ENCODE measurements around the gene DDX10.
"Not testable (repeated sequence)": the region's sequence is repeated elsewhere in the genome, so short reads cannot be mapped to it uniquely, and the experiment has no call there.

Gene DDX10

DNA sequence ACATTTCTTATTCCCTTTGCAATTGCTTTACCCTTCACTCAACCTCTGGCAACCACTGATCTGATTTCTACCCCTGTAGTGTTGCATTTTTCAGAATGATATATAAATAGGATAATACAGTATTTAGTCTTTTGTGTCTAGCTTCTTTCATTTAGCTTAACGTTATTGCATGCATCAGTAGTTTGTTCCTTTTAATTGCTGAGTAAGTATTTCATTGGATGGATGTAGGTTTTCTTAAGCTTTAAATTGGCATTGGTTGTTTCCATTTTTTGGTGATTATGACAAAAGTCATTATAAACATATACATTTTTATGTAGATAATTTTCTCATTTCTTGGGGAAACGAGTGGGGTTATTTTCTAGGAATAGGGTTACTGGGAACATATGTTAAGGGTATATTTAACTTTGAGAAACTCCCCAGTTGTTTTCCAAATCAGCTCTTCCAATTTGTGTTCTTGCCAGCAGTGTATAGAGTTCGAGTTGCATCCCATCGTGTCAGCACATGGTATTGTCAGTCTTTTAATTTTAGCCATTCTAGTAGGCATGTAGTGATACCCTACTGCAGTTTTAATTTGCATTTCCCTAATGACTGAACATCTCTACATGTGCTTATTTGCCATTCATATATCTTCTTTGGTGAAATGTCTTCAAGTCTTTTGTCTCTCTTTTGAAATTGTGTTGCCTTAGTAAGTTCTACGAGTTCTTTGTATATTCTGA, 60.3 kb downstream of the DDX10 start:
- no peak for DNase-seq

DNA sequence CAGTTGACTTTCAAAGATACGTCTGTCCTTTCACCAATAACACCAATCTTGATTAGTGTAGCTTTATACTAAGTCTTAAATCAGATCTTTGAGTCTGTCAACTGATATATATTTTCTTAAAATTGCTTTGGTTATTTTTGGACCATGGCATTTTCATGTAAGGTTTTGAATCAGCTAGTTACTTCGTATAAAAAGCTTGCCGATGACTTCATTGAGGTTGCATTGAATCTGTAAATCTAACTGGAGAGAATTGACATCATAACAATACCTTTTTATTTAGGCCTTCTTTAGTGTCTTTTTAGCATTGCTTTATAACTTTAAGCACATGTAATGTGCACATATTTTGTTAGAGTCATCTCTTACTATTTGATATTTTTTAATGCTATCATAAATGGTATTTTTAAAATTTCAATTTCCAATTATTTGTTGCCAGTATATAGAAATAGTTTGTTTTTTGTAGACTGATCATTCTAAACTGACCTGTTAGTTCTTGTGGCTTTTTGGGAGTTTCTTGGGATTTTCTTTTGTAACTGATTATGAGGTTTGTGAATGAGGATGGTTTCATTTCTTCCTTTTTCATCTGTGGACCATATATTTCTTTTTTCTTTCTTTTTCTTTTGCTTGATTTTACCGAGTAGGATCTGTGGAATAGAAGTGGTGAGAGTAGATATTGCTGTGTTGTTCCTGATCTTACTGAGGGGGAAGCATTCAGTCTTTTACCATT, 61.4 kb downstream of the DDX10 start:
- DNase-seq, result no peak

DNA sequence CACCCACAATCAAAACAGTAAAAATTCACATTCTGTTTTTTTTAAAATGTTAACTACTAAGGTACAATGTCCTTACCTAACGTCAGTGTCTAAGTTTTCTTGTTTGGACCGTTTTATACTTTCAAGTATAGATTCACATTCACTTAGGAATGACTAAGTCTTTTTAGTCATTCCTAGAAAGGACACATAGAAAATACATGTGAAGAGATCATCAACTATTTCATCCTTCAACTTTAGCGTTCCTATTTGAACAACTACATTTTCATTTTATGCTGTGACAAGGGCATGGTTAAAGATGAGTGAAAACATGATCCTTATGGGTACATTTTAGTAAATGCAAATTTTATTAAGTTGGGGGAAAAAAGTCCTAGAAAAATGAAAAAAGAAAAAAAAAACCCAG, 62.8 kb downstream of the DDX10 start:
- DNase-seq, result no peak

DNA sequence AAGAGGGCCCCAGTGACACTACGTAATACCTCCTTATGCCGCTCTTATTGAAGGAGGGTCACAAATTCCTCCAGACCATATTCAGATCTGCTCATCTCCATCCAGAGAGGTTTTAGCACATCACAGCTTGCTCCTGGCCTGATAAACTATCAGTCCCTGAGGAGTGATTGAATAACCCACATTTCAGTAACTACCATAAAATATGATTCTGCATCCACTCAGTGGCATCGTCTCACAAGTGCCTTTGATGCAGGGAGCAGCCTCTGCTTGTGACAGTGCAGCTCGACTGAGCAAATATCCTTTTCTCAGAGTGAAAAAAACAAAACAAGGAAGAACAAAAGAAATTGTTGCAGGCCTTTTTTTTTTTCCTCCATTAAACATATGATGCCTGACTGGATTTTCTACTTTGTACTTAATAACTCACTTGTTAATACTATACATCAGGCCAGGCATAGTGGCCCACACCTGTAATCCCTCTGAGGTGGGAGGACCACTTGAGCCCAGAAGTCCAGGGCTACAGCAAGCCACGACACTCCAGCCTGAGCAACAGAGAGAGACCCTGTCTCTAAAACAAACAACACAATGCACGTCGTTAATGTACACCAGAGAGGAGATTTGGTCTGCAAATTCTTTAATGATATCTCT, 64.5 kb downstream of the DDX10 start:
- DNase-seq, result peak; percentile 21

DNA sequence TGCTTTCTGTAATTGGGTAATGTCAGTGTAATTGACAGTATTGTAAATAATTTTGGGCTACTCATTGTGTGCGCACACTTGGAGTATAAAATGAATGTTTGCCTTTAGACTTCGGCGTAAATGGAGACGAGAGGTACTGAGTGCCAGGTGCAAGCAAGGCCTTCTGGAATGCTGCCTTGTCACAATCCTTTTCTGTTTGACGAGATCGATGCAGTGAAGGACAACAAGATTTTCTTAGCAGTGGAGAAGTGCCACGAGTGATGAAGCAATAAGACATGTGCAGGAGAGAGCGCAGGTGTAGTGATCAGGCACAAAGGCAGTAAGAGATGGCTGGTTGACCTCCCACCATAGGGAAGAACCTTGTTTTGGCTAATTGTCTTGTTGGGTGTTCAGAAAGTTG, 67.5 kb downstream of the DDX10 start:
- DNase-seq, result no peak

DNA sequence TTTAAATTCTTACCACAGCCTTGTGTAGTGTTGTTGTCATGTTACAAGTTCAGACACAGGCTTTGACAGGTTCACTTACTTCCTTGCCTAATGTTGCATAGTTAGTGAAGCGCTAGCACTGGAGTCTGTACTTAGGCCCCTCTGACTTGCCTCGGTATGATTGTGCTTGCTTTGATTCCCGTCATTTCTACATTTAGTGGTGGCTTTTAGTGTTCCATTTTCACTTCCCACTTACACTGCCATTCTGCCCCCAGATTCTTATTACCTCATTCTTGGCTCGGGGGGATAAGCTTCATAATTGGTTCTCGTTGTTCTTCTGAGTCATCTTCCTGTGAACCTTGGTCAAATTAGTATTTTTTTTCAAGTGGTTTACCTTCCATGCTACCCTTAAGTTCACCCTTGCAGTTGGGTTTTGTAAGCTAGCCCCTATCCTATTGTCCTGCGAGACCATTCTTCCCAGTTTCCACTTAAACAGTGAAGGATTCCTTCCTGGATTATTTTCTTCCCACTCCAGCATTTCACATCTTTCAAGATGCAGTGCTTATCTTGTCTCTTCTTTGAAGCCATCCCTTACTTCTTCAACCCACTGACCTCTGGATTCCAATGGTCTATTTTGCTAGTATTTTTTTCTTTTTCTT, 68.7 kb downstream of the DDX10 start:
- DNase-seq, result no peak

DNA sequence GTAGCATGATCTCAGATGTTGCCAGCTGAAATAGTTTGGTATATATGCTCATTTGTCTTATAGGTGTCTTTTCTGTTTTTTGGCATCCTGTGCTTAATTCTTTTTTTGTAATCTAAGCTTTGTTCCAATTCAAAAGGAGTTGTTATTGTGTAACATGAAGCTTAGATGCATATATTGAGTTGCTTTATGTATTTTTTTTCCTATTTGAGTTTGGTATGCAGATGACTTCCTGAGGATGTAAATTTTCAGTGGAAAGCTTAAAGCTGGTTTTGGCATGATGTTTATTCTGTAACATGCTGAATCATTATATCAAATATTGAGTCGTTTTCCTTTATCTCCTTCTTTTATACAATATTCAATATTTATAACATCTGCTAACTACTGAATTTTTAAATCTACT, 69.4 kb downstream of the DDX10 start:
- DNase-seq, result no peak

DNA sequence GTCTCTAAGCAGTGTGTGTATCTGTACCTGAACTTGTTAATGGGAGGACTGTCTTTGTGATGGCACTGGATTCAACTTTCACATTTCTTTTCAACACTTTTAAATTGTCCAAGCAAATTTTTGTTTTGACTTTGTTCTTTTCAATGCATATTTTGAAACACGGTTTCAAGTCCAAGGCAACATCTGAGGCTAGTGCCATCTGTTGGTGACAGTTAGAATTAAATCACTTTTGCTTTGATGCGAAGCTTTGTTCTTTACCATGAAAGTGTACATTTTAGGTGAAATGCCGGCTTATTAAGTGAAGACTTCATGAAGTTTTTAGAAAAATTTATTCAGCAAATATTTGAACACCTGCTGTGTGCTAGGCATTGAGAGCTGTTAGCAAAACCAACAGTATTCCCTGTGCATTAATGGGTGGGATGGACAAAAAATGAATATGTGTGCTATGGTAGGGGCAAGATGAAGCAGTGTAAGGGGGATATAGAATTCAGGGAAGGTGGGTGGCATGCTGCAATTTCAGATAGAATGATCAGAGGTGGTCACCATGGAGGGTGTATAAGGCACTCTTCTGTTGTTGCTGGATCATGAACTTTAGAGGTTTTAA, 70.2 kb downstream of the DDX10 start:
- no peak for DNase-seq

DNA sequence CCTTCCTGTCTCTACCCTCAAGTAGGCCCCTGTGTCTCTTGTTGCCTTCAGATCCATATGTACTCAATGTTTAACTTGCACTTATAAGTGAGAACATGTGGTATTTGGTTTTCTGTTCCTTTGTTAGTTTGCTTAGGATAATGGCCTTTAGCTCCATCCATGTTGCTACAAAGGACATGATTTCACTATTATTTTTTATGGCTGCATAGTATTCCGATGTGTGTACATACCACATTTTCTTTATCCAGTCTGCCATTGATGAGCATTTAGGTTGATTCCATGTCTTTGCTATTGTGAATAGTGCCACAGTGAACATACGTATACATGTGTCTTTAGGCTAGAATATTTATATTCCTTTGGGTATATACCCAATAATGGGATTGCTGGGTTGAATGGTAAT, 75.3 kb downstream of the DDX10 start:
- not testable (repeated sequence) for DNase-seq

DNA sequence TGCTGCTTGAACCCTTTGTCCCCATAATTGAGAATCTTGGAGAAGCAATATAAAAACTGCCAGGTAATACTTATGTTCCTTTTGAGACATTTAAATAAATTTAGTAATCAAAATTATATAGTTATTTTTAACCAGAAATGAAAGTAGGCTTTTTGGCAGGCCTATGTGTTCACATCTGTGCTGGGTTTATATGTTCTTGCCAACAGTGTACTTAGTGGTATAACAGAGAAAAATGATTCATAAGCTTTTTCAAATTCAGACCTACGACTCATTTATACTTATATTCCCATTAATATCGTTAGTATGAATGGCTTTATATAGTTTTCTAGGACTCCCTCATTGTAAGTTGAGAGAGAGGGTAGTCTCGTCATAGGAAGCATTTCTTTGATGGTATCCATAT, 79.0 kb downstream of the DDX10 start:
- no peak for DNase-seq

DNA sequence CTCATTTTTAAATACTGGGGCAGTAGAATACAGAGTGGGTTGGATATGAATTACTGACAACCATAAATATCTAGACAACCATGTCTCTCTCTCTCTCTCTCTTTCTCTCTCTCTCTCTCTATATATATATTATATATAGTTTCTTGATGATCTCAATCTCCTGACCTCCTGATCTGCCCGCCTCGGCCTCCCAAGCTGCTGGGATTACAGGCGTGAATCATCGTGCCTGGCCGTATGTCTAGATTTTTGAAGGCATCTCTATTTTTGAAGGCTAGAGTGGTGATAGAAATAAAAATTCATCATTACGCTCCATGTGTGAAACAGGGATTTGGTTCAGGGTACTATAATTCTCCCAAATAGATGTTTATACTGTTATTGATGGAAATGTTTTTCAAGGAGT, 84.1 kb downstream of the DDX10 start:
- no peak for DNase-seq

DNA sequence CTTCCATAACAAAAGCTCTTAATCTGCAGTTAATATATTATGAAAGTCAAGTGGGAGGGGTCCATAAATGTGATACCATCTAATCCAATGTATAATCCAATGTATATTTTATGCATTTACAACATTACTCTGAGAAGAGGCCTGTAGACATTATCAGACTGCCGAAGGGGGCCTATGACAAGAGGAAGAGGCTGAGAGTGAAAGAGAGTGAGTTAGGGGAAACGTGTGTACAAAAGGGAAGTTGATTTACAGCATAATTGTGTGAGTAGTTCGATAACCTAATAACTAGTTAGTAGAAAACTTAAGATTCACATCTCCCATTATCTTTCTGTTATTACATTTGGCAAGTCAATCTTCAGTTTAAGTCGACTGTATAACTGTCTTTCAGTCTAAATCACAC, 86.6 kb downstream of the DDX10 start:
- DNase-seq, result no peak

DNA sequence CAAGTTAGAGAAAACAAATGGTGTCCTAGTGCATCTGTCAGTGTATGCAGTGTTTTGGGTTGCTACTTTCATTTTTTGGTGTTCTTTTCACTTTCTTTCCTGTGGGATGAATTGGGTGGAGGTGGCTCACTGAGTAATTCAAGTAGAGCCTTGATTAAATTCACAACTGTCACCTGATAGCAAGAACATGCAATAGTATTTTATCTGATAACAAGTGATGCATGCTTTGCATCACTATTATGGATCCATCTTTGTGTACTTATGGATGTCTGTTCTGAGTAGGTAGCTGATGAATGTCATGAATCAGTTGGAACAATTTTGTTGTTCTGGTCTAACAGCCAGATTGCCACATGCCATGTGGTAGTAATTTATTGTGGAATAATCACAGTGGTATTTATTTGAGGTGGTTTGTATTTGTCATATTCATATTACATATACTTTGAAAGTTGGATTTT, 87.5 kb downstream of the DDX10 start:
- no peak for DNase-seq

DNA sequence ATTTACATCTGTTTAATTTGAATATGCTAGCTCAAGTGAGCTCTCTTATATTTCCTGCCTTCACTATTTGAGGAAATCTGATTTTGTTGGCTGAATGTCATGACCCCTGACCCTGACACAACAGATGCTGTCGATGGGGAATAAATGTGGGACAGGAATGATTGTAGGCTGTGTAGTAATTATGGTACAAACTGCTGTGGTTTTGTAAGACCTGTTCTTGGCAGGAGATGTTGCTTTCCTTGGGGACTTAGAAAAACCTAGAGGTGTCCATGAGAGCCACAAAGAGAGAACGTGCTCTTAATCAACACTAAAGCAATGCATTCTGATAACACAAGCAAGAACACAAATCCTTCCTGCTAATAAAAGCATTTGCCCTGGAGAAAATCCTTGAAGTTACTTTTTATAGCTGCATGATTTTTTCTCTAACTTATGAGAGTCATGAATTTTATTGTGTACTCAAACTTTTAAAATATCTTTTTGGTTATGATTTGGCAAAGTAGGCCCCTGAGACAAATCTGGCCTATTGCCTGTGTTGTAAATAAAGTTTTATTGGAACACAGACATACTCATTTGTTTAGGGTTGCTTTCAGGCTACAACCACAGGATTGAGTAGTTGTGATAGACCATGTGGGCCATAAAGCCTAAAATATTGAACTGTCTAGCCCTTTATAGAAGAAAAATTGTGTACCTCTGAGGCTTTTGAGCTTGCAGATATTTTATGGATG, 90.2 kb downstream of the DDX10 start:
- no peak for DNase-seq

DNA sequence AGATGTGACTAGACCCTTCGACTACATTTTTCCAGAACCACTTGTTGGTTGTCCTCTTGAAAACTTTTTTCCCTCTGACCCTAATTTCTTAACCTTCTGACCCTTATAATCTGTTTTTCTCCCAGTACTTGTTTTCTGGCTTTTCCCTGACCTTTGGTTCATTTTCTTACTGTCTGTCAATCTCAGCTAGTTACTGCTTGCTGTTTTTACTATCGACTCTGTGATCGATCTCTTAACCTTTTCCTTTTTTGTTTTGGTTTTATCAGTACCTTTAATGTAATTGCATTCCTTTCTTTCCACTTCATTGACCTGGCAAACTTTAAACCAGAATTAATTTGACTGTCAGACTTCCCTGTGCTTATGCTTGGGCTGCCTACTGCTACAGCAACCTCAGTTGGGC, 92.8 kb downstream of the DDX10 start:
- no peak for DNase-seq

DNA sequence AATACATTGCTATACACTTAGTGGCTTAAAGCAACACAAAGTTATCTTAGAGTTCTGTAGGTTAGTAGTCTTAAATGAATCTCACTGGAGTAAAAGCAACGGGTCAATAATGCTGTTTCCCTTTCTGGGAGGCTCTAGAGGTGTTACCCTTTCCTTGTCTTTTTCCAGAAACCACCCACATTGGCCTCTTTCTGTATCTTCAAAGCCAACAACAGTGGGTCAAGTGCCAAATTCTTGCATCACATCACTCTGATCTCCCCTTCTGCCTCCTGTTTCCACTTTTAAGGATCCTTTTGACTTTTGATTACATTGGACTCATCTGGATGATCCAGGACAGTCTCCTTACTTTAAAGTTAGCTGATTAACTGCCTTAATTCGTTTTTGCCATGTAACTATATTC, 93.6 kb downstream of the DDX10 start:
- DNase-seq, result no peak

DNA sequence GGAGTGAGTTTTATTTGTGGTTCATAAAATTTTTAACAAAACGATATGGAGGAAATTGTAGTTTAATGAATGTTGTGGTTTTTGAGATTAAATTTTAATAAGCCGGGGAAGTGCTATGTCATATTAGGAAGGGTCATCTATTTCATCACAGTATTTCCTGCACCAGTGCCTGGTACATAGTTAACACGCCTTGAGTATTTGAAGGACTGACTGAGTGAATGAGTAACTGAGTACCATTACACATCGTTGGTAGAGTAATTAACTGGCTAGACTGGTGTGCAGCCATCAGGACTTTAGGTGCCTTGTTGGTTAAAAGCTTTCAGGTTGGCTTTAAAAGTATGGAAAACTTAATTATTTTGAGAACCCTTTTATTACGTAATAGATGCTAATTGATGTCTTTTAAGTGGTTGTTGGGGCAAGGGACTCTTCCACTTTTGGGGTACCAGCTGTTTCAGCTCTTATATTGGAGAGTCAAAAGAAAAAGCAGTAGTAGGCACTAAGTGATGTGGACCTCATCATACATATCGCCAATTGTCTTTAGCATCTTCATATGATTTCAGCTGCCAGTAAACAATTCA, 101.8 kb downstream of the DDX10 start:
- DNase-seq, result no peak

DNA sequence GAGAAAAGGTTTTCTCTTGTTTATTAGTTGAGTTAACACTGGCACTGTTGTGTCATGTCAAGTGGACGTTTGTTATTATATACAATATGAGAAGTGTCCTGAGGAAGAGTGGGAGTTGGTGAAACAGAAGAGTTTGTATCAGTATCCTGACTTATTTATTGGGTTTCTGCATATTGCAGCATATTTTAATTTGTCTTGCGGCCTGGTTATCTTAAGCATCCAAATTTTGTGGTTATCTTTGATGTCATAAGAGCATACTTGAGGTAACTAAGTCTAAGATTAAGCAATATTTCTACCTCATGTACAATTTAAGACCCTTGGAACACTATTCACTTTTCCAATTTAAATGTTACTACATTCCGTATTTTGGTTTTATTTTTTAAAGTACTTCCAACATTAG, 103.5 kb downstream of the DDX10 start:
- no peak for DNase-seq

DNA sequence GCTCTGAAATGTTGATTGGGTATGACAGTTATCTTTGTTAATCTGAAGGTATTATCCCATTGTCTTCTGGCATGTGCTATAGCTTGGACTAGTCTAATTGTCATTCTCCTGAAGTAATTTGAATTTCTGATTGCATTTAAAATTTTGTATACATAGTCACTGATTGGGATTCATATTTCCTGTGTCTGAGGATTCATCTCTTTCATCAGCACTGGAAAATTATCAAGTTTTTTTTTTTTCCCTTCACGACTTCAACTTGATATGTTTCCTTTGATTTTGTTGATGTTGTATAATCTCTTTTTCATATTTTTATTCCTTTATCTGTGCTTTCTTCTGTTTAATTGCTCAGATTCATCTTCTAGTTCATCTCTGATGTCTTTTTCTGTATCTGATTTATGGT, 104.1 kb downstream of the DDX10 start:
- DNase-seq, result no peak

DNA sequence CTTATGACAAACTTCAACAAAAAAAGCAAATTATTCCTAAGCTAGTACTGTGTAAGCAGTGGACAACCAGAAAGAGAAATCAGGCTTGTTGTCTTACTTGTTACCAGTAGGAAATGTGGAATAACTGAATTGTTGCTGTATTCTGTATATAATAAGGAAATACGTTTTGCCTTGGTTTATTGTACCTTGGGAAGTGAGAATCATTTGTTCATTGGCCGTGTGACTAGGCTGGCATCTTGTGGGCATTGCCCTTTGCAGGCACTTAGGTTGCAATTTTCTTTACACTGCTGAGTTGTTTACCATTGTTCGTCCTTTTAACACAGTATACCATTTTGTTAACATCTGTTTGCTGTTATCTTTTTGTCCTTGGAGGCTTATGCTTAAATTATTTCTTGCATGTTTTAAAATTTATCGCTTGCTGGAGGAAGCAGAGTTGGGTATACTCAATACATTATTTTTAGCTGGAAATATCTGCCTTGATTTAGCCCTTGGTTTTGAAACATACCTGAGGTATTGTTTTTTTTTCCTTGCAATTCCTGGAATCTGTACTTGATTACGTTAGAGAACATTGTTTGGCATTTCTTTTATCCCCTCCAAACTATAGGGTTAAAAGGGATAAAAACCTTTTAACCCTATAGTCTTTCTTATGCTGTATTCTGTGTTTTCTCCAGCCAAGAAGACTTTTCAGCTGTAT, 109.3 kb downstream of the DDX10 start:
- no peak for DNase-seq

DNA sequence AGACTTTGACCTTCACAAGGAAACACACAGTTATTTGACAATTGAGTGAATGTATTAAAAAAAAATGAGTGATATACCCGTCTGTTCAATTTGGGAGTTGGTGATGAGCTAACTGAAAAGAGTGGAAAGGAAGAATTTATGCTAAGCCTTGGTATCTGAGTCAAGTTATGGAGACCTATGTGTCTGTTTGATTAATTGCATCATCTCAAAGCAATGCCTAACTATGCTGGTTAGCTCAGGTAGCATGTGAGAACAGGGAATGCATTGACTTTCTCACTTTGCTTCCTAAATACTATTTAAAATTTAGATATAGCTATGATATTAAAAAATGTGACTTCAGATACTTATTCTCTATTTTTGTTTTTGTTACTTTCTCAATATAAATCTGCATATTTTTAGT, 110.5 kb downstream of the DDX10 start:
- DNase-seq, result no peak

DNA sequence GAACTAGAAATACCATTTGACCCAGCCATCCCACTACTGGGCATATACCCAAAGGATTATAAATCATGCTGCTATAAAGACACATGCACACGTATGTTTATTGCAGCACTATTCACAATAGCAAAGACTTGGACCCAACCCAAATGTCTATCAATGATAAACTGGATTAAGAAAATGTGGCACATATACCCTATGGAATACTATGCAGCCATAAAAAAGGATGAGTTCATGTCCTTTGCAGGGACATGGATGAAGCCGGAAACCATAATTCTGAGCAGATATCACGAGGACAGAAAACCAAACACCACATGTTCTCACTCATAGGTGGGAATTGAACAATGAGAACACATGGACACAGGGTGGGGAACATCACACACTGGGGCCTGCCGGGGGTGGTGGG, 114.3 kb downstream of the DDX10 start:
- not testable (repeated sequence) for DNase-seq

All from DMS79 treated with DMSO at 0.1 percent for 48 hours (cell line).